ENCODE measurements around the gene UVRAG.

DNA sequence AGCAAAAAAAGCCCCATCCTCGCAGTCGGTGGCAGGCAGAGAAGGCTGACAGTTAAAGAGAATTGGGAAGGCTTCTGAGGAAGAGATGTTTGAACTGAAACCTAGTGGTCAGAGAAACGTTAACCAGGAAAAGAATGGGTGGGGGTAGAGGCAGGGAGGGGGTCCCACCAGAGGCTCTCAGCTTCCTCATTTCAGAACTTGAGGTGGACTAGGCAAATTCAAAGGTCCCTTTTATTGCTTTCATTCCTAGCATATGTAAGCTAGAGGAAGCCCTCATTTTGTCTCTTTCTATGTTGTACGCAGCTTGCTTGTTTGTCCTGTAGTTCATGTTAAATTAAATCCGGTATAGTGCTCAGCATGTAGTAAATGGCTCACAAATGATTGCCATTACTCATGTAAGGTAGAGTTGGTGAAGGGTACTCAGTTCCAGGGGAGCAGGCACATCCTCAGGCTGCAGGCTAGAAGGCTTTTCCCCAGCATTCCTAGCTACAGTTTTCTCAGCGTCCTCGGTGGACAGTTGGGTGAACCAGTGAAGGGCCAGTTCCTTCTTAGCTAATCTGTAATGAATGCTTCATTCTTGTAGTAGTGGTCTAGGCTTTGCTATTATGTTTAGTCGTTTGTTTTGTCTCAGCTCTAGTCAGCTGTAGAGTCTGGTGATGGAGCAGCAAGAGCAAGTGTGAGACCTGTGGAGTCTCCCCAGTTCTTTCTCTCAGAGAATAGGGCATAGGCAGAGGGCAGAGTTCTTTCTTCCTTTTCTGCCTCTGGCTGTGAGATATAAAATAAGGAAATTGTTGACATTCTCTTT lies 58.6 kb downstream of the UVRAG start:
- TF ChIP-seq CTCF (IDR thresholded peaks at IDR 0.05) (no peak), EZH2phosphoT487 (IDR thresholded peaks at IDR 0.05) (no peak)

All from neural progenitor cell (in vitro differentiated cells).